SH-SY5Y (cell line): ENCODE measurements around the gene DMD.

Experiments
- GATA2 ChIP-seq: IDR thresholded peaks from 2 replicates; pipeline ENCODE4 v1.6.1; 2011; ENCODE audit warnings: mild to moderate bottlenecking, low read depth, low read length
- GATA3 ChIP-seq: IDR thresholded peaks from 2 replicates; pipeline ENCODE4 v1.6.1; 2011; ENCODE audit warnings: low read depth, mild to moderate bottlenecking, low read length, moderate library complexity

DNA sequence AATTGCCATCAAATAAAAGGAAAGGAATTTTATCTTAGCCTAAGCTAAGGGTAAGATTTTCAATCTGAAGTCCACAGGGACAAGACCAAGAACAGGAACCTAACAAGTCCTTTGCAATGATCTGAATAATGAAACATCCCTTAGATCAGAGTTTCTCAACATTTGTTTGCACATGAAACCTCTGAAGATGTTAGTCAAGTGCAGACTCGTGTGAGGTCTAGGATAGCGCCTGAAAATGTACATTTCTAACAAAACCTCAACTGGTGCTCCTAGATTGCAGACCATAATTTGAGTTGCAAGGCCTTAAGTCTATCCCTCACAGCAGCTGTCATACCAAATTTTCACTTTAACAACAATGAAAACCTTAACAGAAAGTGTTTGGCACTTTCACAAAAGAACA lies 337.6 kb downstream of the DMD start:
- TF ChIP-seq GATA3 (no peak), GATA2 (no peak)
